ENCODE results near the gene LPGAT1. TPM values are rescaled to one million over a fixed set of nuclear protein-coding genes. Genes with fewer than 3 reads are reported as not detected.

Gene LPGAT1
- total and polyA plus RNA-seq, 2 experiments from 2014 or later: 18.5 to 22.9 TPM

GRCh38 chr1:211714154-211714553, 116.4 kb downstream of the LPGAT1 start:
- no peaks in the 10 kb centered on the region for H3K4me1 ChIP-seq (ENCODE audit: low read depth)
- H3K27ac ChIP-seq: no peak overlapping the region
- H3K4me3 ChIP-seq: no peak overlapping the region
- no peaks in the 10 kb centered on the region for H3K36me3 ChIP-seq
- TF ChIP-seq CTCF (IDR thresholded peaks at IDR 0.05; ENCODE audit: low read depth, low read length): no peak
- H3K9me3 ChIP-seq (ENCODE audit: low read depth): no peaks in the 10 kb centered on the region
- H3K27me3 ChIP-seq: no peaks in the 10 kb centered on the region
- DNase-seq (ENCODE audit: low read depth in 1 of 2, low spot score in 1 of 2): no peak

GRCh38 chr1:211713231-211713630, 117.3 kb downstream of the LPGAT1 start:
- Histone ChIP-seq H3K9me3 (ENCODE audit: low read depth) (no peaks in the 10 kb centered on the region), H3K36me3 (no peaks in the 10 kb centered on the region), H3K27me3 (no peaks in the 10 kb centered on the region), H3K27ac (no peak overlapping the region), H3K4me3 (no peak overlapping the region), H3K4me1 (ENCODE audit: low read depth) (no peaks in the 10 kb centered on the region)
- DNase-seq (ENCODE audit: low read depth in 1 of 2, low spot score in 1 of 2): peak in 1 of 2 donors; percentile 21
- TF ChIP-seq CTCF (IDR thresholded peaks at IDR 0.05; ENCODE audit: low read depth, low read length): no peak

- no peak for DNase-seq (ENCODE audit: low read depth in 1 of 2, low spot score in 1 of 2)
- no peak overlapping the region for H3K27ac ChIP-seq
- H3K27me3 ChIP-seq: no peaks in the 10 kb centered on the region
- no peak overlapping the region for H3K4me3 ChIP-seq
- no peaks in the 10 kb centered on the region for H3K9me3 ChIP-seq (ENCODE audit: low read depth)
- no peaks in the 10 kb centered on the region for H3K4me1 ChIP-seq (ENCODE audit: low read depth)
- H3K36me3 ChIP-seq: no peaks in the 10 kb centered on the region
- TF ChIP-seq CTCF (IDR thresholded peaks at IDR 0.05; ENCODE audit: low read depth, low read length): no peak
These were observed 119.3 kb downstream of the LPGAT1 start for GRCh38 chr1:211711315-211711705.

- Histone ChIP-seq H3K4me3 (no peak overlapping the region), H3K9me3 (ENCODE audit: low read depth) (no peaks in the 10 kb centered on the region), H3K27me3 (no peaks in the 10 kb centered on the region), H3K4me1 (ENCODE audit: low read depth) (no peaks in the 10 kb centered on the region), H3K27ac (no peak overlapping the region), H3K36me3 (no peaks in the 10 kb centered on the region)
- no peak for DNase-seq (ENCODE audit: low read depth in 1 of 2, low spot score in 1 of 2)
- TF ChIP-seq CTCF (IDR thresholded peaks at IDR 0.05; ENCODE audit: low read depth, low read length): no peak
These were observed 119.8 kb downstream of the LPGAT1 start for GRCh38 chr1:211710566-211711314.

GRCh38 chr1:211708926-211709325, 121.6 kb downstream of the LPGAT1 start:
- H3K4me3 ChIP-seq: no peak overlapping the region
- TF ChIP-seq CTCF (IDR thresholded peaks at IDR 0.05; ENCODE audit: low read depth, low read length): no peak
- DNase-seq (ENCODE audit: low read depth in 1 of 2, low spot score in 1 of 2): no peak

More at GRCh38 chr1:211708926-211709325, 121.6 kb downstream of the LPGAT1 start:
- H3K27me3 ChIP-seq: no peaks in the 10 kb centered on the region
- no peaks in the 10 kb centered on the region for H3K9me3 ChIP-seq (ENCODE audit: low read depth)
- no peak overlapping the region for H3K27ac ChIP-seq
- H3K4me1 ChIP-seq (ENCODE audit: low read depth): no peaks in the 10 kb centered on the region
- H3K36me3 ChIP-seq: no peaks in the 10 kb centered on the region

Measured in cardiac muscle cell (in vitro differentiated cells and primary cell).